Ectodermal cell (in vitro differentiated cells): ENCODE data around the gene PITPNM2. TPM values are rescaled to one million over a fixed set of nuclear protein-coding genes. Genes with fewer than 3 reads are reported as not detected.
A peak's percentile ranks its signal among the peaks of the same experiment; 100 is the strongest.

Experiments
- H3K27ac ChIP-seq: 2 replicates; pipeline ENCODE4 v1.7.0; 2013; ENCODE audit warnings: mild to moderate bottlenecking, low read depth, low read length; ENCODE audit not compliant: insufficient read depth, poor library complexity, severe bottlenecking
- H3K27me3 ChIP-seq: 2 replicates; pipeline ENCODE4 v1.7.0; 2013; ENCODE audit warnings: mild to moderate bottlenecking, low read length; ENCODE audit not compliant: insufficient read depth, control insufficient read depth, poor library complexity, severe bottlenecking
- H3K36me3 ChIP-seq: one replicate; pipeline ENCODE4 v1.7.0; 2013; ENCODE audit warnings: low read length; ENCODE audit not compliant: control insufficient read depth, insufficient read depth
- H3K4me1 ChIP-seq: one replicate; pipeline ENCODE4 v1.7.0; 2013; ENCODE audit warnings: low read length; ENCODE audit not compliant: control insufficient read depth, insufficient read depth
- H3K4me3 ChIP-seq: 2 replicates; pipeline ENCODE4 v1.7.0; 2013; ENCODE audit warnings: low read depth, low read length, control low read depth; ENCODE audit not compliant: insufficient read depth
- H3K9me3 ChIP-seq: 2 replicates; pipeline ENCODE4 v1.7.0; 2013; ENCODE audit warnings: mild to moderate bottlenecking, low read length, moderate library complexity; ENCODE audit not compliant: control insufficient read depth
- WGBS, 2 experiments: methylation state at CpG; one replicate each; pipeline ENCODE4 v1.1.7; 2013; ENCODE audit warnings: missing lambda C conversion rate in 2 of 2; 5-methylcytosine and 5-hydroxymethylcytosine counted together
- polyA plus RNA-seq, 4 experiments: library from polyadenylated mRNA; stranded (reverse); fragments of 50-300 nt; gene quantifications; one replicate each; pipeline ENCODE4 v1.2.3, GENCODE V29; 2013

The PITPNM2 gene
- polyA plus RNA-seq (2013, experiment 1 of 4), result 1.9 TPM
- polyA plus RNA-seq (2013, experiment 2 of 4), result 1.8 TPM
- 1.8 TPM for polyA plus RNA-seq (2013, experiment 3 of 4)
- 1.7 TPM for polyA plus RNA-seq (2013, experiment 4 of 4)

GRCh38 chr12:123150744-123151456 is at the start of gene PITPNM2:
TSS of gene PITPNM2 (minus strand) at chr12:123151090. CDS start at chr12:123034590, 116,500 bp downstream.
- H3K27ac ChIP-seq, result no peak within 1 kb of the TSS
- H3K36me3 ChIP-seq, result peaks cover 5% of the 10 kb centered on the region
- peak within 1 kb of the TSS; percentile 51 for H3K4me3 ChIP-seq
- peaks cover 47% of the 10 kb centered on the region for H3K27me3 ChIP-seq
- H3K4me1 ChIP-seq, result no peaks in the 10 kb centered on the region
- H3K9me3 ChIP-seq, result no peaks in the 10 kb centered on the region
- 0% methylated on average over 119 of the region's 119 CpGs for WGBS, 2 experiments

GRCh38 chr12:123200414-123200813 is 49.5 kb upstream of the PITPNM2 start:
- no peak overlapping the region for H3K4me3 ChIP-seq
- no peak overlapping the region for H3K27ac ChIP-seq
- H3K9me3 ChIP-seq, result no peaks in the 10 kb centered on the region
- no peaks in the 10 kb centered on the region for H3K27me3 ChIP-seq
- 94 to 96% methylated on average over 7 of the region's 7 CpGs for WGBS, 2 experiments
- H3K4me1 ChIP-seq, result no peaks in the 10 kb centered on the region
- H3K36me3 ChIP-seq, result peaks cover 50% of the 10 kb centered on the region

- peaks cover 52% of the 10 kb centered on the region for H3K36me3 ChIP-seq
- H3K4me1 ChIP-seq, result no peaks in the 10 kb centered on the region
- no peak overlapping the region for H3K27ac ChIP-seq
- no peak overlapping the region for H3K4me3 ChIP-seq
- no peaks in the 10 kb centered on the region for H3K27me3 ChIP-seq
- H3K9me3 ChIP-seq, result no peaks in the 10 kb centered on the region
- 97 to 99% methylated on average over 3 of the region's 3 CpGs for WGBS, 2 experiments
Measured at GRCh38 chr12:123199936-123200335, 49.0 kb upstream of the PITPNM2 start.

- H3K36me3 ChIP-seq, result peaks cover 38% of the 10 kb centered on the region
- H3K4me3 ChIP-seq, result no peak overlapping the region
- no peaks in the 10 kb centered on the region for H3K27me3 ChIP-seq
- no peaks in the 10 kb centered on the region for H3K4me1 ChIP-seq
- H3K9me3 ChIP-seq, result no peaks in the 10 kb centered on the region
- H3K27ac ChIP-seq, result no peak overlapping the region
- WGBS, 2 experiments, result 93 to 94% methylated on average over 6 of the region's 6 CpGs
Measured at GRCh38 chr12:123187637-123188036, 36.7 kb upstream of the PITPNM2 start.

DNA sequence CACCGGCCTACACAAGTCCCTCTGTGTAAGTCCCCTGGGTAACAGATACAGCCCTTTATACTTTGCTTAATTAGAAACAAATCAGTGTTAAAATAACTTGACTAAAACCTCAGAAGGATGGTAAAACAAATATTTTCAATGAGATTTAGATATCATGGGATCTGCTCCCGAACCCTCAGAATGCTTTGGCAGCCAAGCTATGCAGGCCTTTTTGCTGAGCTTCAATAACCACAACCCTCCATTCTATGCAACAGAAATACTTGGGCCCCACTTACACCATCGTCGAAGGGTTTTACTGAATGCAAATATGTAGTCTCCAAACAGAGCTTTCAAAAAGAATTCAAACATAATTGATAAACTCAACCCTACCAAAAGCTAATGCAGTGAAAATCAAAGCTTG is 29.3 kb upstream of the PITPNM2 start:
- no peaks in the 10 kb centered on the region for H3K27me3 ChIP-seq
- no peak overlapping the region for H3K27ac ChIP-seq
- peaks cover 34% of the 10 kb centered on the region for H3K36me3 ChIP-seq
- no peaks in the 10 kb centered on the region for H3K9me3 ChIP-seq
- no peaks in the 10 kb centered on the region for H3K4me1 ChIP-seq
- WGBS, 2 experiments, result 91 to 95% methylated on average over 4 of the region's 4 CpGs
- no peak overlapping the region for H3K4me3 ChIP-seq

DNA sequence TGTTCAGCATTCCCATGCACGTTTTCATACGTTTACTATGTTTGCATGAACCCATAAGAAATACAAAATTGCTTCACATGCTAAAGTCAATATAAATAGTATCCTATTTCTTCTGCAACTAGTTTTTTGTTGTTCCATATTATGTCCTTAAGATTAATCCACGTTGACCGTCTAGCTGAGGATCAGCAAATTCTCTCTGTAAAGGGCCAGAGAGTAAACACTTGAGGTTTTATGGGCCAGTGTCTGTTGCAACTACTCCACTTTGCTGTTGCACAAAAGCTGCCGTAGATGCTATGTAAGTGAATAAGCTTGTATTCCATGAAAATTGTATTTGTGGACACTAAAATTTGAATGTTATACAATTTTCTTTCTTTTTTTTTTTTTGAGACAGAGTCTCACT is 21.1 kb upstream of the PITPNM2 start:
- no peaks in the 10 kb centered on the region for H3K9me3 ChIP-seq
- no peak overlapping the region for H3K27ac ChIP-seq
- WGBS, 2 experiments, result 72 to 78% methylated on average over 5 of the region's 5 CpGs
- no peaks in the 10 kb centered on the region for H3K4me1 ChIP-seq
- H3K36me3 ChIP-seq, result no peaks in the 10 kb centered on the region
- H3K27me3 ChIP-seq, result no peaks in the 10 kb centered on the region
- H3K4me3 ChIP-seq, result no peak overlapping the region

DNA sequence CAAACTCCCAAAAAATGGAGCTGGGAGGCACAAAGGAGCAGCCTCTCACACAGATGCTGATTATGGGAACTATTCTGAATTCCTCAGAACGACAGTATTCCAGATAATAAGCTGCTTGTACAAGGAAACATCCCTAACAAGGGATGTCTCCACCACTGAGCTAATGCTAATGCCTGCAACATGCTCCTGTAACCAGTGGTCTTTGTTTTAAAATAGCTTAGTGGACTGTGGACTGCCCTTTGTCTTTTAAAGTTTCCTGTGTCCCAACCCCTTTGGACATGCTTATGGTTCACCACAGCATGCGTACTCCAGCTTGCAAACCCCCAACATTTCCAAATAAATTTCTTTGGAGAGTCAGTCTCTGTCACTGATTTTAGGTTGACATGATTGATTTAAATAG is 16.4 kb upstream of the PITPNM2 start:
- Histone ChIP-seq H3K27ac (no peak overlapping the region), H3K27me3 (no peaks in the 10 kb centered on the region), H3K9me3 (no peaks in the 10 kb centered on the region), H3K36me3 (peaks cover 17% of the 10 kb centered on the region), H3K4me3 (no peak overlapping the region), H3K4me1 (no peaks in the 10 kb centered on the region)
- WGBS, 2 experiments, result 47 to 100% methylated on average over 1 to 2 of the region's 2 CpGs

DNA sequence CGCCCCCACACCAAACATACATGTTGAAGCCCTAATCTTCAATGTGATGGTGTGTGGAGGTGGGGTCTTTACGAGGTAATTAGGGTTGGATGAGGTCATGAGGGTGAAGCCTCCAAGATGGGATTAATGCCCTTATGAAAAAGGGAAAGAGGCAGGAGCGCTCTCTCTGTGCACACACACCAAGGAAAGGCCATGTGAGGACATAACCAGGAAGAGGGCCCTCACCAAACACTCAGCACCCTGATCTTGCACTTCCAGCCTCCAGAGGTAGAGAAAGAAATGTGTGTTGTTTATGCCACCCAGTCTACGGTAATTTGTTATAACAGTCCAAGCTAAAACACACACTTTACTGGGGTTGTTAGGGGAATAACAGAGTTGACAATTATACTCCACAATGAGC is 14.6 kb upstream of the PITPNM2 start:
- H3K36me3 ChIP-seq, result peaks cover 22% of the 10 kb centered on the region

DNA sequence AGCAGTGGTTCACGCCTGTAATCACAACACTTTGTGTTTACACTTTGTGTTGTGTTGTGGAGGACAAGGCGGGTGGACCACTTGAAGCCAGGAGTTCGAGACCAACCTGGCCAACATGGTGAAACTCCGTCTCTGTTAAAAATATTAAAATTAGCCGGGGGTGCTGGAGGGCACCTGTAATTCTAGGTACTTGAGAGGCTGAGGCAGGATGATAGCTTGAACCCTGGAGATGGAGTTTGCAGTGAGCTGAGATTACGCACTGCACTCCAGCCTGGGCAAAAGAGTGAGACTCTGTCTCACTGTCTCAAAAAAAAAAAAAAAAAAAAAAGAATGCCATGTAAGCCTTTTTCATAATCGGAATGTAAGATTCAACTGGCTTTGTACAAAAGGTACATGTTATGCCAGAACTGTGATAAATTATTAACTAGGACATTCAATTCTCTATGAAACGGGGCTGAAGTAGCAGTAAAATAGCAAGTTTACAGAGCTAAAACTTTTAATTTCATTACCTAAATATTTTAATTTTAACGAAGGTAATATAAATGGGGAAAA is 13.9 kb upstream of the PITPNM2 start:
- Histone ChIP-seq H3K4me3 (no peak overlapping the region), H3K4me1 (no peaks in the 10 kb centered on the region), H3K9me3 (no peaks in the 10 kb centered on the region), H3K36me3 (peaks cover 23% of the 10 kb centered on the region), H3K27ac (no peak overlapping the region), H3K27me3 (no peaks in the 10 kb centered on the region)
- 94 to 95% methylated on average over 6 to 7 of the region's 9 CpGs for WGBS, 2 experiments

More for the DNA sequence above, 14.6 kb upstream of the PITPNM2 start:
- H3K9me3 ChIP-seq, result no peaks in the 10 kb centered on the region
- H3K27ac ChIP-seq, result no peak overlapping the region
- no peaks in the 10 kb centered on the region for H3K4me1 ChIP-seq
- no peak overlapping the region for H3K4me3 ChIP-seq
- no peaks in the 10 kb centered on the region for H3K27me3 ChIP-seq
- WGBS, 2 experiments, result 95 to 100% methylated on average over 2 to 4 of the region's 4 CpGs

- WGBS, 2 experiments, result 95 to 98% methylated on average over 3 of the region's 3 CpGs
- peaks cover 23% of the 10 kb centered on the region for H3K36me3 ChIP-seq
- no peaks in the 10 kb centered on the region for H3K9me3 ChIP-seq
- H3K27ac ChIP-seq, result no peak overlapping the region
- no peak overlapping the region for H3K4me3 ChIP-seq
- no peaks in the 10 kb centered on the region for H3K27me3 ChIP-seq
- no peaks in the 10 kb centered on the region for H3K4me1 ChIP-seq
Measured at GRCh38 chr12:123164222-123164621, 13.3 kb upstream of the PITPNM2 start.
